ENCODE measurements around the gene PRKG1.

GRCh38 chr10:51596695-51597094, 522.4 kb downstream of the PRKG1 start:
- TF ChIP-seq, protein P1, sequence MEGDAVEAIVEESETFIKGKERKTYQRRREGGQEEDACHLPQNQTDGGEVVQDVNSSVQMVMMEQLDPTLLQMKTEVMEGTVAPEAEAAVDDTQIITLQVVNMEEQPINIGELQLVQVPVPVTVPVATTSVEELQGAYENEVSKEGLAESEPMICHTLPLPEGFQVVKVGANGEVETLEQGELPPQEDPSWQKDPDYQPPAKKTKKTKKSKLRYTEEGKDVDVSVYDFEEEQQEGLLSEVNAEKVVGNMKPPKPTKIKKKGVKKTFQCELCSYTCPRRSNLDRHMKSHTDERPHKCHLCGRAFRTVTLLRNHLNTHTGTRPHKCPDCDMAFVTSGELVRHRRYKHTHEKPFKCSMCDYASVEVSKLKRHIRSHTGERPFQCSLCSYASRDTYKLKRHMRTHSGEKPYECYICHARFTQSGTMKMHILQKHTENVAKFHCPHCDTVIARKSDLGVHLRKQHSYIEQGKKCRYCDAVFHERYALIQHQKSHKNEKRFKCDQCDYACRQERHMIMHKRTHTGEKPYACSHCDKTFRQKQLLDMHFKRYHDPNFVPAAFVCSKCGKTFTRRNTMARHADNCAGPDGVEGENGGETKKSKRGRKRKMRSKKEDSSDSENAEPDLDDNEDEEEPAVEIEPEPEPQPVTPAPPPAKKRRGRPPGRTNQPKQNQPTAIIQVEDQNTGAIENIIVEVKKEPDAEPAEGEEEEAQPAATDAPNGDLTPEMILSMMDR (conservative IDR thresholded peaks at IDR 0.05; ENCODE audit: low read depth, low read length) = no peak
- TF ChIP-seq EZH2 (IDR thresholded peaks at IDR 0.05; ENCODE audit: low read length, unreplicated experiment) (no peak), EZH2phosphoT487 (IDR thresholded peaks at IDR 0.05; ENCODE audit: borderline replicate concordance, low read length) (no peak)
